Measurements from ENCODE around the gene ZACN.

The ZACN gene

GRCh38 chr17:76081295-76082210, 2.6 kb downstream of the ZACN start:
- DNase-seq (ENCODE audit: low spot score) (no peak), FAIRE-seq (no peak)

DNA sequence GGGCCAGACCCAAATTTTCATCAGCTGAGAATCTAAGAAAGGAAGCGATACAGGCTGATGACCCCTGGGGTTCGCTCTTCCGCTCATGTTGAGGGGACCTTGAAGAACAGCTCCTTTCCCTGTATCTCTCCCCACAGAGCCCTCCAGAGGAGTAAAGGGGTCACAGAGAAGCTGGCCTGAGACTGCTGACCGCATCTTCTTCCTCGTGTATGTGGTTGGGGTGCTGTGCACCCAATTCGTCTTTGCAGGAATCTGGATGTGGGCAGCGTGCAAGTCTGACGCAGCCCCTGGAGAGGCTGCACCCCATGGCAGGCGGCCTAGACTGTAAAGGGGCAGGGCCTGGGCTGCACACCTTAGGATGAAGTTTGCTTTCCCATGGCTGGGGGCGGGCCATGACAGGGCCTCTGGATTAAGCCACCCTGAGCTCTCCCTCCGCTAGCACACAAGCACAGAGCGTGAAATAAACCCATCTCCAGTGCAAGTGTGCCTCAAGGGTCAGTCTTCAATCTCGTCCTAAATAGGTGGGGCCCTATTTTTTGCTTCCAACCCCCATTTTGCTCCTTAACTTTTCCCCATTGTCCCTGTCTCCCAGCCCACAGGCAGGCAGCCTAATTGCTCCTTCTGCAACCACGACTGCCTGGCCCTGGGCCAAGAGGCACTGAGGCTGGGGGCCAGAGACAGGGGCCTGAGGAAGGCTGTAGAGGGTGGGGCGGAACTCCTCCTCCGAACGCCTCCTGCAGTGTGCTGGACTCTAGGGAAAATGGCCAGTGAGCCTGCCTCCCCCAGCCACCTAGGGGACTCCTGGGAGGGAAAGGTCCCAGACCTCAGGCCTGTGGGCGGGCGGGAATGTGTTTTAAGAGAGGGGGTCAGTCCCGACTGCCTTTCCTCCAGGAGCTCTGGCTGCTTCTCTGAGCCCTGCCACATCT, 3.6 kb downstream of the ZACN start:
- FAIRE-seq, result no peak

GRCh38 chr17:76083536-76084182, 4.7 kb downstream of the ZACN start:
- DNase-seq (ENCODE audit: low spot score) (no peak), FAIRE-seq (no peak)

More for the DNA sequence above, 3.6 kb downstream of the ZACN start:
- DNase-seq (ENCODE audit: low spot score), result no peak

- FAIRE-seq, result no peak
- DNase-seq (ENCODE audit: low spot score), result no peak
Measured at GRCh38 chr17:76085066-76085730, 6.2 kb downstream of the ZACN start.

DNA sequence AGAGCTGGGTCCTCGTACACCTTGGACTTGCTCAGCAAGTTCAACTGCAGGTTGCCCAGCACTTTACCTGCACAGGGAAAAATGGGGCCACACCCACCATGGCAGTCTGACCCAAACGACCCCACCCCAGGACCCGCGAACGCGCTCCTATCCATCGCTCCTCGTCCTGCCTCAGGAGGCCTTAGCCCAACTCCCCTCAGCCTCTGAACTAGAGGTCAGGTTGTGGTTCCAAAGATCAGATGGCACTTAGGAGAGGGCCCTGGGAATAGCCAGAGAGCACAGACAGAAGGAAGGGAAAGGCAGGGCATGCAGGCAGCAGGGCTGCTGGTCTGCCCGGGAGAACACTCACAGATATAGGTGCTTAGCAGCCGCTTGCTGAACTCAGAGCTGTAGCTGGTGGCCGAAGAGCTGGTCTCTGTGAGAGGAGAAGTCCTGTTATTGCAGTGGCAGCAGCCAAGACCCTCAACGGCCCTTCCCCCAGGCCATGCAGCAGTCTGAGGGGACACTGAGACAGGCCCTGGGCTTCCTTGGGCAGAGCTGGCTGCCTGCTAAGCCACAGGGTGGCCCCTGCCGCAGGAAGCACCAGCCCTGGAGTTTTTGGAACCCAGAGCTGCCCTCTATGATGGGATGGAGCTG, 6.9 kb downstream of the ZACN start:
- DNase-seq (ENCODE audit: low spot score) (no peak), FAIRE-seq (no peak)

DNA sequence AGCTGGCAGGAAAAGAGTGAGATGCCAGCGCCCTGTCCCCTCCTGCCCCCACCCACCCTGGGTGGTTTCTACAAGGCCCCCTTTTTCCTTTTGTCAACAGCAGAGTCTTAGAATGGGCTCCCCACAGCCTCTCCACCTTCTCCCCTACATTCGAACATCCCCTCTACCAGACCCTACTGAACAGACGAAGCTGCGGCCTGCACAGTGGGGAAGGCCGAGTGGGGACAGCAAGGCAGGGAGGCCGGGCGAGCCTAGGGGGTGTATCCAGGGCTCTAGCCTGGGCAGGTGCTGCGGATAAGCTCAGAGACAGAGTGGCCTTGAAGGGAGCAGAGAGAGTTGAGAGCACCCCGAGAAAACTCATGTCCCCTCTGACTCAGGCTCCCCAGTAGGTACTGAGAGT, 7.4 kb downstream of the ZACN start:
- no peak for FAIRE-seq
- DNase-seq (ENCODE audit: low spot score), result no peak

- FAIRE-seq, result no peak
- no peak for DNase-seq (ENCODE audit: low spot score)
Measured at GRCh38 chr17:76087531-76087930, 8.5 kb downstream of the ZACN start.

DNA sequence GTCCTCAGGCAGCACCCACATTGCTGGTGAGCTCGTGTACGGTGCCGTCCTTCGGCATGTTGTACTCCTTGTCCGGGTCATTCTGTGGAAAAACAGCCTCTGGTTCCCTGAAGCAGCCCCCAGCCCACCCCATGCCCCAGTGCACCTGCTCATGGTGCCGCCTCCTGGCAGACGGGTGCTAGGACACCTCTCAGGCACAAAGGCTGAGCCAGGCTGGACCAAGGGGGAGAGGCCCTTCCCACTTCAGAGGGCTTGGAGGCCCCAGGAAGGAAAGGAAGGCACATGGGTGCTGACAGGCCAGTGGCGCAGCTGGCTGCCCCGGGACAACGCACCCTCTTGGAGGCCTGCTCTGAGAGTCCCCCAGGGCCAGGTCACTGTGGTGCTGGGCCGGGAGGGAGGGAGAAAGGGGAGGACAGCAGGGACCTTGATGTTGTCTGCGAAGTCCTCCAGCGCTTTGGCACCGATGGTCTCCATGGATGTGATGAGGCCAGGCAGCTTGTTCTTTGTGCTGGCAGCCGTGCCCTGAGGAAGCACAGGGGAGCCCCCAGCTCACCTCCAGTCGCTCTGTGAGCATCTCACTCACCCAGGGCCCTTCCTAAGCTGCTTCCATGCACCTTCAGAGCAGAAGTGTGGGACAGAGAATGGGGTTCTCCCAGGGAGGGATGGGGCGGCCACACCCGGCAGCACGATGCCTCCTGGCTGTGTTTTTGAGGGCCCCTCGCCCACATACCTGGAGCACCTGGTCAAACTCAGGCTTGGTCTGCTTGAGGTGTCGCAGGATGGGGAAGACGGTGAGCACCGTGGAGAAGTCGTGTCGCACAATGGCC, 9.3 kb downstream of the ZACN start:
- no peak for DNase-seq (ENCODE audit: low spot score)
- FAIRE-seq, result no peak

DNA sequence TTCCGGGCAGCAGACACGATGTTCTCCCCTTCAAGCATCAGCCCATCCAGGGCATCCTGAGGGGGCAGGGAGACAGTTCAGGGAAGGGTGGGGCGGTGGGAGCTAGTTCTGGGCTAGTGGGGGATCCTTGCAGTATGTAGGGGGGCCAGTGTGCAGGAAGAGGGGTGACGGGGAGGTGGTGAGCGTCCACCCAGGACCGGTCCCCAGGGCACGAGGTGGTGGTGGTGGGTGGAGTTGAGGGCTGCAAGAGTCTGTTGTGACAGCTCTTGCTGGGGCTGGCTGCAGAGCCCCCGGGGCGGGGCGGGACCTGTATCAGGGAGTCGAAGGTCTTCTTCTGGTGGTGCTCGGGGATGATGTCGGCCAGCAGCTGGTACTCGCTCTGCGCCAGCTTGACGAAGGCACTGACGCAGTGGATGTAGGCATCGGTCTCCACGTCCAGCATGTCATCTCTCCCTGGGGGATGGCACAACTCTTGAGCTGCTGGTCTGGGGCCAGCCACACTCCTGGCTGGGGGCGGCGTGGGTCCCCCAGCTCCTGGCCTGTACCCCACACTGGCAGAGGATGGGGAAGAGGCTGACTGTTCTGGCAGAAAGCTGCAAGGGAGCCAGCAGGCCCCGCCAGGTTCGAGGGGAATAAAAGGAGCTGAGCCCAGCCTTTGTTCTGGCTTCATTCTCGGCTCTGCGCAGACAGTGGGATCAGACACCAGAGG, 10.0 kb downstream of the ZACN start:
- FAIRE-seq, result no peak
- DNase-seq (ENCODE audit: low spot score), result no peak

DNA sequence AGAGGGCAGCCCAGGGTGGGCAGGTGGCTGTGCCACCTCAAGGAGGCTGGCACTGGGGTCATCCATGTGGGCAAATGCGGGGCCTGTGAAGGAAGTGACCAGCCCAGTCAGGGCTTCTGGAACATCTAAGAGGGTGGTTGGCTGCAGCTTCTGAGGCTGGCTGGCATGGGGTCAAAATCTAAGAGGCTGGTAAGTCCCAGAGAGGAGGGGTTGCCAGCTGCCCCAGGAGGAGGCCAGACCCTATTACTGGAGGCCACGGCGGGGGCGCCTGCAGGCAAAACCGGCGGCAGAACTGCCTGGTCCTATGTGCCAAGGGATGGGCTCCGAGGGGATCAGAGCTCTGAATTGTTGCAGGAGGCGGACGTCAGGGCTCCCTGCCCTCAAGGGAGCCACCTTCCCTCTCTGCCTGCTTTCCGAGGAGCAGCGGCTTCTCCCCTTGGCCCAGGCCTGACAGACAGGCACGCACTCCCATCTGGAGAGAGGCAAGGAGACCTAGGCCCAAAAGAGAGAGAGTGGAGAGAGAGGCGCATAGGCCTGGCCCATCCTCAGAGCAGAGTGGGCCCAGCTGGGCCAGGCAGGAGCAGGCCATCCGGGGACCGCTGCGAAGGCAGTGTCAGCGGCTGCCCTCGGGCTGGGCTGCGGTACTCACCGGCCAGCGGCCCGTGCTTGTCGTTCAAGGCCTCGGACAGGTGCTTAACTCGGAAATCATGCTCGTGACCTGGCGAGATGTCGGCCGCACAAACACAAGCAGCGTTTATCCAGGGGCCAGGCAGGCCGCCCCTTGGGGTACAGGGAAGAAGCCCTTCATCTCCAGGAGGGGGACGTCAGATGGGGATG, 10.9 kb downstream of the ZACN start:
- FAIRE-seq (no peak), DNase-seq (ENCODE audit: low spot score) (no peak)

GRCh38 chr17:76090517-76091129, 11.6 kb downstream of the ZACN start:
- no peak for FAIRE-seq
- DNase-seq (ENCODE audit: low spot score), result no peak

DNA sequence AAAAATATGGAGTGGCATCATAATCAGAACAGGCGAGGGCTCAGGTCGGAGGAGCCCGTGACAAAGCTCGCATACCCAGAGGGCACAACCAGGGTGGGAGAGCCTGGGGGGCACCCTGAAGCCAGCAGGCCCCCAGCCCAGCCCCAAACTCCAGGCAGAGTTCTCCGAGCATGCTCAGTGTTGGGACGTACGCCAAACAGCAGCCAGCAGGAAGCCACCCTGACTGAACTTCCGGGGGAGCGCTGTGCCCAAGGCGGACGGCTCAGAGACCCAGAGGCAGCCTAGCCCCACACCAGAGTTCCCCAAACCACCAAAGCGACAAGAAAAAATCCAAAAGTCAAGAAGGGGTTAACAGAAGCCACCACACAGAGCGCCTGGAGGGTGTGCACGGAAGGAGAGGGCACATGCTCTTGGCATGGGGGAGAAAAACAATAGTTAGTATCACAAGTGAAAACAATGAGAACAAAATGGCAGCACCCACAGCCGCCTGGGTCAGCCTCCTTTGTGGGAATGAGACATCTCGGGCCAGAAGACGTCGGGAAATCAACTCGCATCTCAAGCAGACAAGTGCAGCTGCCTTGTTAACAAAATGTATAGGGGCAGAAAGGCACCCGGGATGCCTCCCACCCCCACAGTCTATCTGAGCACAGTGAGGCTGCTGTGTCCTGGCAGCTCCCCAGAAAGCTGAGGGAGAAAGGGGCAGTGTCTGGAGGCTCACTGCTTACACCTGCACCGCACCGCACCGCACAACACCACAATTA, 12.7 kb downstream of the ZACN start:
- DNase-seq (ENCODE audit: low spot score) (no peak), FAIRE-seq (no peak)

DNA sequence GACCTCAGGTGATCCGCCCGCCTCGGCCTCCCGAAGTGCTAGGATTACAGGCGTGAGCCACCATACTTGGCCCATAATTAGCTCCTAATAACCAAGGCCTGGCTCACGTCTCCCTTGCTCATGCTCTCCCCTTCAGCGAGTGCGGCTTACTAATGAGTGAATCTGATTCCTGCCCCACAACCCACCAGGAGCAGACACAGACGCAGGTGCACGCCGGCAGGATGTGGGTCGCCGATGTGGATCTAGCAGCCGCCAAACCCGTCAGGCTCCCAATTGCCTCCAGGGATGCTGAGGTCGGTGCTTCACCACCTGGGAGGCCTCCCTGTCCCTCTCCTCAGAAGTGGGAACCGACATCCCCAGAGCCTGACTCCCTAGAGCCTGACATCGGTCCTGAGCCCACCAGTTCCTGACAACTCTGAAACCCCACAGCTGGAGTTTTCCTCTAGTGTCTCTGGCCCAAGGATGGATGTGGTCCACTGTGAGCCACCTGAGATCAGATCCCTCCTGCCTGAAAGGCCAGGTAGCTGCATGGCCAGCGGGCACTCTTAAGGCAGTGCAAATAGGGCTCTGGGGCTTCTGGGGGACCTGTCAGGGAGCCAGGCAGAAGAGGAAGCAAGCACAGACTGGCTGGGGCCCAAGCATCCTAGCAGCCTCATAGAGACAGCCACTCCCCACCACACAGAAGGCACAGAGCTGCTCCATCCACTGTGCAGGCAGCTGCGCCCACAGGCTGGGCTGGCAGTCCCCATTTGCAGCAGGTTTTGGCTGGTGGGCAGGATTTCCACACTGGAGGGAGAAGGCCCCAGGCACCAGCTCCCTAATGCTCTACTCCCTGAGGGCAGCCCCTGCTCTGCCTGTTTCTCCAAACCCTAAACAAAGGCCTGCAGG, 13.8 kb downstream of the ZACN start:
- DNase-seq (ENCODE audit: low spot score) (no peak), FAIRE-seq (no peak)

DNA sequence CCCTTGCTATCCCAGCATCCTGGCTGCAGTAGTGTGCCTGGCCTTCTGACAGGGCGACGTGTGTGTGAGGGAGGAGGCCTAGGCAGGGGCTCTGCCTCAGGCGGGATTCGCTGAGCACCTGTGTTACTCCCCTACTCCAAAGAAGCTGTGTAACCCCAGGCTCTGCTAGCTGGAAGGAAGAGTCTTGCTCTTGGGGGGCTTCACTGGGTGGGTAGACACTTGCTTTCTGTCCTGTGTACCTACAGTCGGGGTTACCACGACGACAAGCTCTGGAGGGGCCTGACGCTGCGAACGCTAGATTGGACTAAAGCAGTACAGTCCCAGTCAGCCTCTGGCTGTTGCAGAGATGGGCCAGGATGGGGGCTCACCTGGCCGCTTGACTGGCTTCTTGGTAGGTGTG, 15.1 kb downstream of the ZACN start:
- DNase-seq (ENCODE audit: low spot score) (no peak), FAIRE-seq (no peak)

- FAIRE-seq (no peak), DNase-seq (ENCODE audit: low spot score) (no peak)
Measured at GRCh38 chr17:76095943-76096342, 17.0 kb downstream of the ZACN start.

GRCh38 chr17:76097716-76098295, 18.8 kb downstream of the ZACN start:
- no peak for DNase-seq (ENCODE audit: low spot score)
- no peak for FAIRE-seq
